ENCODE results near the gene VPS50. TPM values are rescaled to one million over a fixed set of nuclear protein-coding genes. Genes with fewer than 3 reads are reported as not detected.
"Not testable (repeated sequence)": the region's sequence is repeated elsewhere in the genome, so short reads cannot be mapped to it uniquely, and the experiment has no call there.

VPS50 gene
- total and polyA plus RNA-seq, 12 donors, result 4.8 to 25.6 (median 18.4) TPM

DNA sequence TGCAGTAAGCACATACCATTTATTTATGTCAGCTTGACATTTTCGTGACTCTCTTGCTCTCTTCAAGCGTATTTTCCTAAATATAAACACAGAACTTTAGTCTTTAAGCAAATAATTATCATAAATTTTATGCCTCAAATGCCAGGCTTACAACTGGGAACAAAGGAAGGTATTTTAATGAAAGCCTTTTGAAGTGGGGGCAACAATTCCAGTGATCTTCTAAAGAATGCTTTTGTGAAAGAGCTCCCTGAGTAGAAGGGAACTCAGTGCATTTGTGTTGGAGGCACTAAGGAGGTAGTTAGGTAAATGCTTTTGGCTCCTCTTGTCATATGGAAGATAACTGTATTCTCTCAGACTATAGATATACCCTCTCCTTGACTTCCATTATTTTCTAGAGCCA lies 104.9 kb downstream of the VPS50 start:
- 91 to 99% methylated on average over 2 of the region's 2 CpGs for whole genome bisulfite sequencing, 2 donors
- TF ChIP-seq, protein P1, sequence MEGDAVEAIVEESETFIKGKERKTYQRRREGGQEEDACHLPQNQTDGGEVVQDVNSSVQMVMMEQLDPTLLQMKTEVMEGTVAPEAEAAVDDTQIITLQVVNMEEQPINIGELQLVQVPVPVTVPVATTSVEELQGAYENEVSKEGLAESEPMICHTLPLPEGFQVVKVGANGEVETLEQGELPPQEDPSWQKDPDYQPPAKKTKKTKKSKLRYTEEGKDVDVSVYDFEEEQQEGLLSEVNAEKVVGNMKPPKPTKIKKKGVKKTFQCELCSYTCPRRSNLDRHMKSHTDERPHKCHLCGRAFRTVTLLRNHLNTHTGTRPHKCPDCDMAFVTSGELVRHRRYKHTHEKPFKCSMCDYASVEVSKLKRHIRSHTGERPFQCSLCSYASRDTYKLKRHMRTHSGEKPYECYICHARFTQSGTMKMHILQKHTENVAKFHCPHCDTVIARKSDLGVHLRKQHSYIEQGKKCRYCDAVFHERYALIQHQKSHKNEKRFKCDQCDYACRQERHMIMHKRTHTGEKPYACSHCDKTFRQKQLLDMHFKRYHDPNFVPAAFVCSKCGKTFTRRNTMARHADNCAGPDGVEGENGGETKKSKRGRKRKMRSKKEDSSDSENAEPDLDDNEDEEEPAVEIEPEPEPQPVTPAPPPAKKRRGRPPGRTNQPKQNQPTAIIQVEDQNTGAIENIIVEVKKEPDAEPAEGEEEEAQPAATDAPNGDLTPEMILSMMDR (IDR thresholded peaks at IDR 0.05), result no peak
- intact Hi-C loops (cut with DNase I), result no loop called here
- H3K4me3 ChIP-seq, result no peak overlapping the region
- ATAC-seq (no peak), DNase-seq (no peak)
- H3K9me3 ChIP-seq, result peaks cover 0 to under 1% (median 0%) of the 10 kb centered on the region in 11 donors
- no peaks in the 10 kb centered on the region for H3K4me1 ChIP-seq
- no peak overlapping the region for H3K27ac ChIP-seq
- H3K27me3 ChIP-seq, result no peaks in the 10 kb centered on the region
- peaks cover 0 to 77% (median 9%) of the 10 kb centered on the region in 9 donors for H3K36me3 ChIP-seq

DNA sequence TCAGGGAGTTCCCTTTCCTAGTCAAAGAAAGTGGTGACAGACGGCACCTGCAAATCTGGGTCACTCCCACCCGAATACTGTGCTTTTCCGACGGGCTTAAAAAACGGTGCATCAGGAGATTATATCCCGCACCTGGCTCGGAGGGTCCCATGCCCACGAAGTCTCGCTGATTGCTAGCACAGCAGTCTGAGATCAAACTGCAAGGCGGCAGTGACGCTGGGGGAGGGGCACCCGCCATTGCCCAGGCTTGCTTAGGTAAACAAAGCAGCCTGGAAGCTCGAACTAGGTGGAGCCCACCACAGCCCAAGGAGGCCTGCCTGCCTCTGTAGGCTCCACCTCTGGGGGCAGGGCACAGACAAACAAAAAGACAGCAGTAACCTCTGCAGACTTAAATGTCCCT lies 110.0 kb downstream of the VPS50 start:
- ATAC-seq, result not testable (repeated sequence)
- WGBS, 2 donors, result 93 to 97% methylated on average over 13 of the region's 13 CpGs

DNA sequence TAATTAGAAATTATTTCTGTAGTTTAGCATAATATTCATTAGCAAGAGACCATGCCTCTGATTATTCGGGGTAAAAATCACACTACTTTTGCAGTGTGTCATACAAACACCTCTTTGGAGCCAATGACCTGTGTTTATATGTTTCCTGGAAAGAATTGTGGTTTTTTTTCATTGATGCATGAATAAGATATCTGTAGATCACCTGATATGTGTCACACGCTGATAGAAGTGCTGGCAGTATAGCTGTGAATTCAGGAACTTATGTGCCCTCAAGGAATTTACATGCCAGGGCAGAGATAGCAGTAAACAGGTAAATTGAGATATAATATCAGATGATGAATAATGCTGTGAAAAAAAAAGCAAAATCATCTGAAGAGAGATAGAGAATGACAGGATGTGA lies 118.2 kb downstream of the VPS50 start:
- WGBS, 2 donors, result 94 to 97% methylated on average over 2 of the region's 2 CpGs
- intact Hi-C loops (cut with DNase I), result no loop called here
- H3K36me3 ChIP-seq, result peaks cover 0 to 62% (median 2%) of the 10 kb centered on the region in 9 donors

More for the DNA sequence above, 110.0 kb downstream of the VPS50 start:
- not testable (repeated sequence) for H3K4me1 ChIP-seq, DNase-seq, H3K9me3 ChIP-seq, H3K27ac ChIP-seq, H3K4me3 ChIP-seq, H3K27me3 ChIP-seq
- peaks cover 0 to 45% (median 11%) of the 10 kb centered on the region in 9 donors for H3K36me3 ChIP-seq
- intact Hi-C loops (cut with DNase I), result loop anchor here in 1 of 10 donors (5.0 kb wide), 1 partner anchor 55 kb away; no protein-coding TSS in a partner anchor

DNA sequence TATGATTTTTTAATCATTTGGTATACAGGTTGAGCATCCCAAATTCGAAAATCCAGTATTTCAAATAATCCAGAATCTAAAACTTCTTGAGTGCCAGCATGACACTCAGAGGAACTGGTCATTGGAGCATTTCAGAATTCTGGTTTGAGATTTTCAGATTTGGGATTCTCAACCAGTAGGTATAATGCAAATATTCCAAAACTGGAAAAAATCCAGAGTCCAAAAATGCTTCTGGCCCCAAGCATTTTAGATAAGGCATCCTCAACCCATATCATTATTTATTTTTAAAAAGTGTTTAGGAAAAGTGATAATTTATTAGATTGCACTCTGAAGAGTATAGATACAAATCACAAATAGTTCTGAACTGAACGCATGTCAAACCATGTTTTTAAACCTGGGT lies 120.7 kb downstream of the VPS50 start:
- TF ChIP-seq, protein P1 (IDR thresholded peaks at IDR 0.05), result no peak
- H3K36me3 ChIP-seq, result peaks cover 0 to 85% (median 7%) of the 10 kb centered on the region in 9 donors
- H3K9me3 ChIP-seq, result no peaks in the 10 kb centered on the region
- WGBS, 2 donors, result 97 to 98% methylated on average over 2 of the region's 2 CpGs
- no peak overlapping the region for H3K4me3 ChIP-seq
- DNase-seq (no peak), ATAC-seq (no peak)
- intact Hi-C loops (cut with DNase I), result no loop called here
- no peaks in the 10 kb centered on the region for H3K4me1 ChIP-seq
- no peaks in the 10 kb centered on the region for H3K27me3 ChIP-seq
- H3K27ac ChIP-seq, result no peak overlapping the region

More for the DNA sequence above, 118.2 kb downstream of the VPS50 start:
- H3K27ac ChIP-seq, result no peak overlapping the region
- H3K4me3 ChIP-seq, result no peak overlapping the region
- ATAC-seq, result no peak
- TF ChIP-seq, protein P1 (IDR thresholded peaks at IDR 0.05), result no peak
- no peak for DNase-seq
- H3K27me3 ChIP-seq, result no peaks in the 10 kb centered on the region
- H3K4me1 ChIP-seq, result no peaks in the 10 kb centered on the region
- no peaks in the 10 kb centered on the region for H3K9me3 ChIP-seq

DNA sequence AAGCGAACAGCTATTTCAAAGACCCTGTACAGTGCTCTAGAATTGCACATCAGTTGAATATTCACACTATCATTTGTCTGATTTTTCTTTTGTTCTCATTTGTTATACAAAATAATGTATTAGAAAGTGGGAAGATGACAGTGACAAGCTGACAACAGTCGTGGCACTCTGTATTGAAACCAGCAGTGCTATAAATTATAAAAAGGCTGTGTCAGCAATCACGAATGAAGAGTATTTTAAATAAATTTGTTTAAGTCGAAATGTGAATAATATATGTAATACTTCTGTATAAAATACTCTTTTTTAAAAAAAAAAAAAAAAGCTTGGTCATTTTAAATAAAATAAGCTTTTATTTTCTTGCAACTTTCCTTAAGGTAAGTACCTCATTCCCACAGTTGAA lies 122.6 kb downstream of the VPS50 start:
- no peak overlapping the region for H3K4me3 ChIP-seq
- ATAC-seq, result no peak
- H3K9me3 ChIP-seq, result no peaks in the 10 kb centered on the region
- no peak for DNase-seq
- TF ChIP-seq, protein P1 (IDR thresholded peaks at IDR 0.05), result no peak
- H3K27me3 ChIP-seq, result no peaks in the 10 kb centered on the region
- intact Hi-C loops (cut with DNase I), result no loop called here
- WGBS, 2 donors, result 89 to 96% methylated on average over 4 of the region's 4 CpGs
- no peak overlapping the region for H3K27ac ChIP-seq
- H3K4me1 ChIP-seq, result no peaks in the 10 kb centered on the region
- H3K36me3 ChIP-seq, result peaks cover 0 to 87% (median 7%) of the 10 kb centered on the region in 9 donors
